ENCODE data around the gene ZFY.

DNA sequence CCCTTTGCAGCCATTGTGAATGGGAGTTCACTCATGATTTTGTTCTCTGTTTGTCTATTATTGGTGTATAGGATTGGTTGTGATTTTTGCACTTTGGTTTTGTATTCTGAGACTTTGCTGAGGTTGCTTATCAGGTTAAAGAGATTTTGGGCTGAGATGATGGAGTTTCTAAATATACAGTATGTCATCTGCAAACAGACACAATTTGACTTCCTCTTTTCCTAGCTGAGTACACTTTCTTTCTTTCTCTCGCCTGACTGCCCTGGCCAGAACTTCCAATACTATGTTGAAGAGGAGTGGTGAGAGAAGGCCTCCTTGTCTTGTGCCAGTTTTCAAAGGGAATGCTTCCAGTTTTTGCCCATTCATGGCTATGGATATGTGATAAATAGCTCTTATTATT is 81.4 kb downstream of the ZFY start:
- TF ChIP-seq, protein P1, sequence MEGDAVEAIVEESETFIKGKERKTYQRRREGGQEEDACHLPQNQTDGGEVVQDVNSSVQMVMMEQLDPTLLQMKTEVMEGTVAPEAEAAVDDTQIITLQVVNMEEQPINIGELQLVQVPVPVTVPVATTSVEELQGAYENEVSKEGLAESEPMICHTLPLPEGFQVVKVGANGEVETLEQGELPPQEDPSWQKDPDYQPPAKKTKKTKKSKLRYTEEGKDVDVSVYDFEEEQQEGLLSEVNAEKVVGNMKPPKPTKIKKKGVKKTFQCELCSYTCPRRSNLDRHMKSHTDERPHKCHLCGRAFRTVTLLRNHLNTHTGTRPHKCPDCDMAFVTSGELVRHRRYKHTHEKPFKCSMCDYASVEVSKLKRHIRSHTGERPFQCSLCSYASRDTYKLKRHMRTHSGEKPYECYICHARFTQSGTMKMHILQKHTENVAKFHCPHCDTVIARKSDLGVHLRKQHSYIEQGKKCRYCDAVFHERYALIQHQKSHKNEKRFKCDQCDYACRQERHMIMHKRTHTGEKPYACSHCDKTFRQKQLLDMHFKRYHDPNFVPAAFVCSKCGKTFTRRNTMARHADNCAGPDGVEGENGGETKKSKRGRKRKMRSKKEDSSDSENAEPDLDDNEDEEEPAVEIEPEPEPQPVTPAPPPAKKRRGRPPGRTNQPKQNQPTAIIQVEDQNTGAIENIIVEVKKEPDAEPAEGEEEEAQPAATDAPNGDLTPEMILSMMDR (IDR thresholded peaks at IDR 0.05; ENCODE audit: borderline replicate concordance, extremely low read depth, low read length, poor library complexity, severe bottlenecking), result no peak
- TF ChIP-seq EZH2 (IDR thresholded peaks at IDR 0.05; ENCODE audit: borderline replicate concordance, low read depth, low read length, severe bottlenecking), result no peak

Measured in DND-41 (cell line).